RCC 7860 (cell line): ENCODE results near the gene KCNMA1.
A peak's percentile ranks its signal among the peaks of the same experiment; 100 is the strongest.
"Not testable (repeated sequence)": the region's sequence is repeated elsewhere in the genome, so short reads cannot be mapped to it uniquely, and the experiment has no call there.

Experiments used
- DNase-seq: peaks from one replicate; pipeline ENCODE4 v3.0.0-alpha.2; 2015; ENCODE audit warnings: low spot score
- FAIRE-seq: peaks from 2 replicates; lab custom pipeline; 2012; peaks lifted over from hg19 to GRCh38; lab: Jason Lieb, UNC

Gene KCNMA1

GRCh38 chr10:77664696-77665095 lies 27.1 kb upstream of the KCNMA1 start:
- DNase-seq (no peak), FAIRE-seq (no peak)

- DNase-seq: no peak
- FAIRE-seq: no peak
Measured at GRCh38 chr10:77664008-77664407, 26.4 kb upstream of the KCNMA1 start.

GRCh38 chr10:77661674-77662073 lies 24.1 kb upstream of the KCNMA1 start:
- FAIRE-seq (no peak), DNase-seq (no peak)

GRCh38 chr10:77661100-77661499 lies 23.5 kb upstream of the KCNMA1 start:
- no peak for DNase-seq
- FAIRE-seq: no peak

GRCh38 chr10:77659046-77659670 lies 21.6 kb upstream of the KCNMA1 start:
- not testable (repeated sequence) for DNase-seq, FAIRE-seq

GRCh38 chr10:77653210-77653609 lies 15.6 kb upstream of the KCNMA1 start:
- FAIRE-seq (no peak), DNase-seq (no peak)

GRCh38 chr10:77649333-77650331 lies 12.0 kb upstream of the KCNMA1 start:
- DNase-seq: no peak
- FAIRE-seq: no peak

GRCh38 chr10:77648472-77648871 lies 10.9 kb upstream of the KCNMA1 start:
- DNase-seq (no peak), FAIRE-seq (no peak)

GRCh38 chr10:77647543-77648293 lies 10.1 kb upstream of the KCNMA1 start:
- DNase-seq: no peak
- no peak for FAIRE-seq

- FAIRE-seq (no peak), DNase-seq (no peak)
Measured at GRCh38 chr10:77644557-77645243, 7.1 kb upstream of the KCNMA1 start.

GRCh38 chr10:77643795-77644468 lies 6.3 kb upstream of the KCNMA1 start:
- peak; percentile 53 for DNase-seq
- FAIRE-seq: peak; percentile 57

- FAIRE-seq (peak; percentile 90), DNase-seq (peak; percentile 70)
Measured at GRCh38 chr10:77641788-77642397, 4.3 kb upstream of the KCNMA1 start.

GRCh38 chr10:77641344-77641743 lies 3.7 kb upstream of the KCNMA1 start:
- DNase-seq (no peak), FAIRE-seq (no peak)

GRCh38 chr10:77640167-77640566 lies 2.6 kb upstream of the KCNMA1 start:
- no peak for DNase-seq
- no peak for FAIRE-seq

- DNase-seq (no peak), FAIRE-seq (no peak)
Measured at GRCh38 chr10:77639756-77640155, 2.1 kb upstream of the KCNMA1 start.

GRCh38 chr10:77638321-77639101 lies 903 bp upstream of the KCNMA1 start:
- DNase-seq (no peak), FAIRE-seq (no peak)

GRCh38 chr10:77636967-77637531 lies 559 bp downstream of the KCNMA1 start:
- no peak for DNase-seq
- no peak for FAIRE-seq

GRCh38 chr10:77636282-77636966 lies 1.2 kb downstream of the KCNMA1 start:
- DNase-seq (no peak), FAIRE-seq (no peak)
